Measurements from ENCODE around the gene STK32A. TPM values are rescaled to one million over a fixed set of nuclear protein-coding genes. Genes with fewer than 3 reads are reported as not detected.

Gene STK32A
- polyA plus RNA-seq, 1 donor (not counting 4 experiments of a cell fraction or from before 2014, with no cell fraction given), result 0.01 TPM

DNA sequence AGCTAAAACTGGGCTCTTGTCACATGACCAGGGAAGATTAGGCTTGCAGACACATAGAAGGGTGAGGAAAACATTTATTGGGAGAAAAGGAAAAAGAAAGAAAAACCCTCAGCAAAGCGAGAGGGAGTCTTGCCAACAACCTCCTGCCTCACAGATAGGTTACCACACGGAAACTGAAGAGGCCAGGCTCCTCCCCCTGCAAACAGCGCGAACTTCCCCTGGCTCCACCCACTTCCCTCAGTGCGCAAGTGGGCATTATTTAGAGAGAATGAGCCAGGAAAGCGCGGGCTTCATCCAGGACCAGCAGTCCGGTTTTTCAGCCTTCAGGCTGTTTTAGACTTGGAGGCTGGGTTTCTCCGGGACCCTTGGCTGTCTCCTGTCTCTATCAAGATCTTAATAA is 70.3 kb downstream of the STK32A start:
- TF ChIP-seq CTCF (optimal IDR thresholded peaks at IDR 0.05 in 1 of 3, IDR thresholded peaks at IDR 0.05 in 1 of 3, conservative IDR thresholded peaks at IDR 0.05 in 1 of 3; ENCODE audit: extremely low read depth in 1 of 3, insufficient read depth in 2 of 3, low read length in 3 of 3), result no peak
- TF ChIP-seq EZH2 (IDR thresholded peaks at IDR 0.05; ENCODE audit: low read length), result no peak
- no peaks in the 10 kb centered on the region for H3K79me2 ChIP-seq (ENCODE audit: control insufficient read depth, insufficient read depth, low read length)
- H3K4me1 ChIP-seq (ENCODE audit: control insufficient read depth, extremely low read depth, insufficient read depth, low read length), result no peaks in the 10 kb centered on the region
- H4K20me1 ChIP-seq (ENCODE audit: control insufficient read depth, extremely low read depth, insufficient read depth, low read length), result no peaks in the 10 kb centered on the region
- no peaks in the 10 kb centered on the region for H3K9me3 ChIP-seq (ENCODE audit: control insufficient read depth, low read depth, low read length)
- no peaks in the 10 kb centered on the region for H3K27me3 ChIP-seq (ENCODE audit: control insufficient read depth, extremely low read depth, insufficient read depth, low read length)
- H3K27ac ChIP-seq (ENCODE audit: control insufficient read depth, insufficient read depth, low read length), result no peak overlapping the region
- H3K4me3 ChIP-seq (ENCODE audit: control insufficient read depth in 2 of 3, extremely low read depth in 1 of 3, insufficient read depth in 2 of 3, low read depth in 1 of 3, low read length in 3 of 3), result no peak overlapping the region
- no peaks in the 10 kb centered on the region for H3K9me1 ChIP-seq (ENCODE audit: control insufficient read depth, extremely low read depth, insufficient read depth, low read length)
- FAIRE-seq, result no peak
- dilution Hi-C loops (cut with MboI; ENCODE audit: extremely low pct_ligation_motif_present, low sequenced_read_pairs), result no loop called here
- no peak overlapping the region for H3K4me2 ChIP-seq (ENCODE audit: control insufficient read depth, extremely low read depth, insufficient read depth, low read depth, low read length)
- no peaks in the 10 kb centered on the region for H3K36me3 ChIP-seq (ENCODE audit: control insufficient read depth in 2 of 2, extremely low read depth in 1 of 2, insufficient read depth in 2 of 2, low read length in 2 of 2)
- no peak overlapping the region for H2AFZ ChIP-seq (ENCODE audit: control insufficient read depth, low read length)
- no peak for DNase-seq (ENCODE audit: low read depth, low spot score)
- H3K9ac ChIP-seq (ENCODE audit: control insufficient read depth, extremely low read depth, insufficient read depth, low read length), result no peak overlapping the region

- no peak for FAIRE-seq
These were observed 71.5 kb downstream of the STK32A start for GRCh38 chr5:147306351-147306750.

More at GRCh38 chr5:147306351-147306750, 71.5 kb downstream of the STK32A start:
- Histone ChIP-seq H3K9me1 (ENCODE audit: control insufficient read depth, extremely low read depth, insufficient read depth, low read length) (no peaks in the 10 kb centered on the region), H3K79me2 (ENCODE audit: control insufficient read depth, insufficient read depth, low read length) (no peaks in the 10 kb centered on the region), H3K4me2 (ENCODE audit: control insufficient read depth, extremely low read depth, insufficient read depth, low read depth, low read length) (no peak overlapping the region), H3K27ac (ENCODE audit: control insufficient read depth, insufficient read depth, low read length) (no peak overlapping the region), H3K4me3 (ENCODE audit: control insufficient read depth in 2 of 3, extremely low read depth in 1 of 3, insufficient read depth in 2 of 3, low read depth in 1 of 3, low read length in 3 of 3) (no peak overlapping the region), H3K4me1 (ENCODE audit: control insufficient read depth, extremely low read depth, insufficient read depth, low read length) (no peaks in the 10 kb centered on the region), H3K9ac (ENCODE audit: control insufficient read depth, extremely low read depth, insufficient read depth, low read length) (no peak overlapping the region), H3K9me3 (ENCODE audit: control insufficient read depth, low read depth, low read length) (no peaks in the 10 kb centered on the region), H4K20me1 (ENCODE audit: control insufficient read depth, extremely low read depth, insufficient read depth, low read length) (no peaks in the 10 kb centered on the region), H2AFZ (ENCODE audit: control insufficient read depth, low read length) (no peak overlapping the region), H3K27me3 (ENCODE audit: control insufficient read depth, extremely low read depth, insufficient read depth, low read length) (no peaks in the 10 kb centered on the region), H3K36me3 (ENCODE audit: control insufficient read depth in 2 of 2, extremely low read depth in 1 of 2, insufficient read depth in 2 of 2, low read length in 2 of 2) (no peaks in the 10 kb centered on the region)
- TF ChIP-seq EZH2 (IDR thresholded peaks at IDR 0.05; ENCODE audit: low read length), result no peak
- TF ChIP-seq CTCF (optimal IDR thresholded peaks at IDR 0.05 in 1 of 3, IDR thresholded peaks at IDR 0.05 in 1 of 3, conservative IDR thresholded peaks at IDR 0.05 in 1 of 3; ENCODE audit: extremely low read depth in 1 of 3, insufficient read depth in 2 of 3, low read length in 3 of 3), result no peak
- no peak for DNase-seq (ENCODE audit: low read depth, low spot score)
- dilution Hi-C loops (cut with MboI; ENCODE audit: extremely low pct_ligation_motif_present, low sequenced_read_pairs), result no loop called here

Measured in keratinocyte (primary cell).